Measurements from ENCODE around the gene GLO1.
"Not testable (repeated sequence)": the region's sequence is repeated elsewhere in the genome, so short reads cannot be mapped to it uniquely, and the experiment has no call there.

Gene GLO1

GRCh38 chr6:38714239-38715015 lies 11.5 kb upstream of the GLO1 start:
- no peak for DNase-seq
- in situ Hi-C loops (cut with HindIII; ENCODE audit: low pct_ligation_motif_present, low pct_unique_long_range_greater_than_20kb, low sequenced_read_pairs) = no loop called here

GRCh38 chr6:38713812-38714211 lies 10.9 kb upstream of the GLO1 start:
- in situ Hi-C loops (cut with HindIII; ENCODE audit: low pct_ligation_motif_present, low pct_unique_long_range_greater_than_20kb, low sequenced_read_pairs) = no loop called here
- no peak for DNase-seq

GRCh38 chr6:38708496-38708895 lies 5.6 kb upstream of the GLO1 start:
- no peak for DNase-seq
- in situ Hi-C loops (cut with HindIII; ENCODE audit: low pct_ligation_motif_present, low pct_unique_long_range_greater_than_20kb, low sequenced_read_pairs) = no loop called here

- no peak for DNase-seq
- in situ Hi-C loops (cut with HindIII; ENCODE audit: low pct_ligation_motif_present, low pct_unique_long_range_greater_than_20kb, low sequenced_read_pairs) = no loop called here
These were observed 3.0 kb upstream of the GLO1 start for GRCh38 chr6:38705924-38706323.

- in situ Hi-C loops (cut with HindIII; ENCODE audit: low pct_ligation_motif_present, low pct_unique_long_range_greater_than_20kb, low sequenced_read_pairs) = no loop called here
- no peak for DNase-seq
These were observed 1.1 kb upstream of the GLO1 start for GRCh38 chr6:38703949-38704590.

GRCh38 chr6:38701551-38701950 lies 1.4 kb downstream of the GLO1 start:
- DNase-seq = no peak
- in situ Hi-C loops (cut with HindIII; ENCODE audit: low pct_ligation_motif_present, low pct_unique_long_range_greater_than_20kb, low sequenced_read_pairs) = no loop called here

GRCh38 chr6:38699702-38700101 lies 3.2 kb downstream of the GLO1 start:
- DNase-seq; in situ Hi-C loops (cut with HindIII; ENCODE audit: low pct_ligation_motif_present, low pct_unique_long_range_greater_than_20kb, low sequenced_read_pairs): not testable (repeated sequence)

- in situ Hi-C loops (cut with HindIII; ENCODE audit: low pct_ligation_motif_present, low pct_unique_long_range_greater_than_20kb, low sequenced_read_pairs) = no loop called here
- no peak for DNase-seq
These were observed 5.1 kb downstream of the GLO1 start for GRCh38 chr6:38697846-38698245.

GRCh38 chr6:38696345-38696744 lies 6.6 kb downstream of the GLO1 start:
- in situ Hi-C loops (cut with HindIII; ENCODE audit: low pct_ligation_motif_present, low pct_unique_long_range_greater_than_20kb, low sequenced_read_pairs) = no loop called here

GRCh38 chr6:38695933-38696332 lies 7.0 kb downstream of the GLO1 start:
- DNase-seq = no peak
- in situ Hi-C loops (cut with HindIII; ENCODE audit: low pct_ligation_motif_present, low pct_unique_long_range_greater_than_20kb, low sequenced_read_pairs) = no loop called here

More at GRCh38 chr6:38696345-38696744, 6.6 kb downstream of the GLO1 start:
- DNase-seq = no peak

GRCh38 chr6:38695227-38695900 lies 7.6 kb downstream of the GLO1 start:
- in situ Hi-C loops (cut with HindIII; ENCODE audit: low pct_ligation_motif_present, low pct_unique_long_range_greater_than_20kb, low sequenced_read_pairs) = no loop called here
- DNase-seq = no peak

GRCh38 chr6:38688579-38689087 lies 14.3 kb downstream of the GLO1 start:
- DNase-seq = no peak
- in situ Hi-C loops (cut with HindIII; ENCODE audit: low pct_ligation_motif_present, low pct_unique_long_range_greater_than_20kb, low sequenced_read_pairs) = no loop called here

- in situ Hi-C loops (cut with HindIII; ENCODE audit: low pct_ligation_motif_present, low pct_unique_long_range_greater_than_20kb, low sequenced_read_pairs) = no loop called here
- DNase-seq = no peak
These were observed 15.4 kb downstream of the GLO1 start for GRCh38 chr6:38687549-38687948.

GRCh38 chr6:38687043-38687353 lies 15.9 kb downstream of the GLO1 start:
- in situ Hi-C loops (cut with HindIII; ENCODE audit: low pct_ligation_motif_present, low pct_unique_long_range_greater_than_20kb, low sequenced_read_pairs) = no loop called here

GRCh38 chr6:38686270-38687042 lies 16.5 kb downstream of the GLO1 start:
- in situ Hi-C loops (cut with HindIII; ENCODE audit: low pct_ligation_motif_present, low pct_unique_long_range_greater_than_20kb, low sequenced_read_pairs) = no loop called here
- DNase-seq = no peak

More at GRCh38 chr6:38687043-38687353, 15.9 kb downstream of the GLO1 start:
- no peak for DNase-seq

GRCh38 chr6:38684904-38685303 lies 18.0 kb downstream of the GLO1 start:
- in situ Hi-C loops (cut with HindIII; ENCODE audit: low pct_ligation_motif_present, low pct_unique_long_range_greater_than_20kb, low sequenced_read_pairs) = no loop called here
- no peak for DNase-seq

GRCh38 chr6:38684237-38684636 lies 18.7 kb downstream of the GLO1 start:
- no peak for DNase-seq
- in situ Hi-C loops (cut with HindIII; ENCODE audit: low pct_ligation_motif_present, low pct_unique_long_range_greater_than_20kb, low sequenced_read_pairs) = no loop called here

- DNase-seq = no peak
- in situ Hi-C loops (cut with HindIII; ENCODE audit: low pct_ligation_motif_present, low pct_unique_long_range_greater_than_20kb, low sequenced_read_pairs) = no loop called here
These were observed 21.1 kb downstream of the GLO1 start for GRCh38 chr6:38681850-38682249.

- no peak for DNase-seq
- in situ Hi-C loops (cut with HindIII; ENCODE audit: low pct_ligation_motif_present, low pct_unique_long_range_greater_than_20kb, low sequenced_read_pairs) = no loop called here
These were observed 23.3 kb downstream of the GLO1 start for GRCh38 chr6:38679668-38680067.

Data from ACHN (cell line).